CD4-positive, alpha-beta T cell treated with Interleukin-21 for 1 hour (primary cell): Measurements from ENCODE around the gene FCAMR.
A peak's percentile ranks its signal among the peaks of the same experiment; 100 is the strongest.

Experiments
- DNase-seq: peaks from one replicate; pipeline ENCODE4 v3.0.0-alpha.2; 2020

Gene FCAMR

GRCh38 chr1:206930210-206930798 lies 40.0 kb downstream of the FCAMR start:
- DNase-seq: peak; percentile 35

GRCh38 chr1:206929524-206929923 lies 40.7 kb downstream of the FCAMR start:
- no peak for DNase-seq

- no peak for DNase-seq
Observed at GRCh38 chr1:206926286-206926685, 44.0 kb downstream of the FCAMR start.

GRCh38 chr1:206925106-206925736 lies 45.0 kb downstream of the FCAMR start:
- DNase-seq: peak; percentile 78

GRCh38 chr1:206924592-206925105 lies 45.6 kb downstream of the FCAMR start:
- DNase-seq: peak; percentile 51

- peak; percentile 28 for DNase-seq
Observed at GRCh38 chr1:206923961-206924557, 46.2 kb downstream of the FCAMR start.

- DNase-seq: peak; percentile 79
Observed at GRCh38 chr1:206923009-206923960, 47.0 kb downstream of the FCAMR start.

- DNase-seq: no peak
Observed at GRCh38 chr1:206922524-206922923, 47.7 kb downstream of the FCAMR start.

GRCh38 chr1:206921772-206922265 lies 48.4 kb downstream of the FCAMR start, which contains the start of gene FCMR:
Gene FCMR, minus strand, starts transcription at chr1:206921941. Its CDS starts 87 bp downstream, at chr1:206921854.
- DNase-seq: peak; percentile 72

GRCh38 chr1:206918076-206918475 lies 52.2 kb downstream of the FCAMR start:
- no peak for DNase-seq

GRCh38 chr1:206916000-206916709 lies 54.1 kb downstream of the FCAMR start:
- DNase-seq: no peak

GRCh38 chr1:206915030-206915735 lies 55.1 kb downstream of the FCAMR start:
- no peak for DNase-seq

- DNase-seq: no peak
Observed at GRCh38 chr1:206913766-206914537, 56.3 kb downstream of the FCAMR start.

GRCh38 chr1:206912445-206913095 lies 57.7 kb downstream of the FCAMR start:
- DNase-seq: peak; percentile 78

- peak; percentile 68 for DNase-seq
Observed at GRCh38 chr1:206911064-206911663, 59.1 kb downstream of the FCAMR start.

- no peak for DNase-seq
Observed at GRCh38 chr1:206909883-206910318, 60.4 kb downstream of the FCAMR start.

GRCh38 chr1:206909161-206909882 lies 60.9 kb downstream of the FCAMR start:
- peak; percentile 55 for DNase-seq

GRCh38 chr1:206908038-206908437 lies 62.2 kb downstream of the FCAMR start:
- no peak for DNase-seq
